Medulla oblongata (tissue), 1 donor: Measurements from ENCODE around the gene IDI2.
"Not testable (repeated sequence)": the region's sequence is repeated elsewhere in the genome, so short reads cannot be mapped to it uniquely, and the experiment has no call there.

Experiments
- DNase-seq: peaks from one replicate; pipeline ENCODE4 v3.0.0-alpha.2; 2015; ENCODE audit errors: extremely low spot score

IDI2 gene

GRCh38 chr10:1025683-1026082, at the start of gene IDI2:
Gene IDI2, minus strand, starts transcription at chr10:1025859. Its CDS starts 1,136 bp downstream, at chr10:1024723.
- no peak for DNase-seq

GRCh38 chr10:1074748-1075308, 49.2 kb upstream of the IDI2 start:
- no peak for DNase-seq

- DNase-seq, result no peak
Measured at GRCh38 chr10:1074052-1074747, 48.5 kb upstream of the IDI2 start.

- DNase-seq, result no peak
Measured at GRCh38 chr10:1070919-1071318, 45.3 kb upstream of the IDI2 start.

- no peak for DNase-seq
Measured at GRCh38 chr10:1068380-1069361, 43.0 kb upstream of the IDI2 start.

GRCh38 chr10:1066734-1067133, 41.1 kb upstream of the IDI2 start:
- DNase-seq, result not testable (repeated sequence)

GRCh38 chr10:1064964-1065247, 39.2 kb upstream of the IDI2 start:
- DNase-seq, result no peak

- DNase-seq, result no peak
Measured at GRCh38 chr10:1063232-1063865, 37.7 kb upstream of the IDI2 start.

- no peak for DNase-seq
Measured at GRCh38 chr10:1061930-1062774, 36.5 kb upstream of the IDI2 start.

GRCh38 chr10:1059902-1060301, 34.2 kb upstream of the IDI2 start:
- no peak for DNase-seq

GRCh38 chr10:1058017-1058416, 32.4 kb upstream of the IDI2 start:
- no peak for DNase-seq

- DNase-seq, result no peak
Measured at GRCh38 chr10:1057106-1057657, 31.5 kb upstream of the IDI2 start.

- peak; percentile 87 for DNase-seq
Measured at GRCh38 chr10:1056326-1057105, 30.9 kb upstream of the IDI2 start, which contains the start of gene WDR37. Gene WDR37, plus strand, starts transcription at chr10:1056385. Its CDS starts 15,771 bp downstream, at chr10:1072156.

GRCh38 chr10:1054684-1055083, 29.0 kb upstream of the IDI2 start:
- no peak for DNase-seq

- no peak for DNase-seq
Measured at GRCh38 chr10:1050554-1050953, 24.9 kb upstream of the IDI2 start.

GRCh38 chr10:1050145-1050544, 24.5 kb upstream of the IDI2 start:
- no peak for DNase-seq

GRCh38 chr10:1049425-1049958, 23.8 kb upstream of the IDI2 start:
- DNase-seq, result no peak

GRCh38 chr10:1048732-1049424, 23.2 kb upstream of the IDI2 start, which contains the start of gene IDI1:
Gene IDI1, minus strand, starts transcription at chr10:1049119. Its CDS starts 116 bp downstream, at chr10:1049003.
- DNase-seq, result peak; percentile 98

GRCh38 chr10:1048349-1048731, 22.7 kb upstream of the IDI2 start:
- DNase-seq, result peak; percentile 52
